Stimulated activated CD8-positive, alpha-beta memory T cell treated with anti-CD3 and anti-CD28 coated beads, Interleukin-4, amount 100 ng/mL, for 4 hours (primary cell): Measurements from ENCODE around the gene KIAA0232.
"Not testable (repeated sequence)": the region's sequence is repeated elsewhere in the genome, so short reads cannot be mapped to it uniquely, and the experiment has no call there.

Experiments
- DNase-seq, 2 donors: peaks; one replicate each; pipeline ENCODE4 v3.0.0-alpha.2; 2020; ENCODE audit warnings: low read depth in 2 of 2, low spot score in 1 of 2

KIAA0232 gene

DNA sequence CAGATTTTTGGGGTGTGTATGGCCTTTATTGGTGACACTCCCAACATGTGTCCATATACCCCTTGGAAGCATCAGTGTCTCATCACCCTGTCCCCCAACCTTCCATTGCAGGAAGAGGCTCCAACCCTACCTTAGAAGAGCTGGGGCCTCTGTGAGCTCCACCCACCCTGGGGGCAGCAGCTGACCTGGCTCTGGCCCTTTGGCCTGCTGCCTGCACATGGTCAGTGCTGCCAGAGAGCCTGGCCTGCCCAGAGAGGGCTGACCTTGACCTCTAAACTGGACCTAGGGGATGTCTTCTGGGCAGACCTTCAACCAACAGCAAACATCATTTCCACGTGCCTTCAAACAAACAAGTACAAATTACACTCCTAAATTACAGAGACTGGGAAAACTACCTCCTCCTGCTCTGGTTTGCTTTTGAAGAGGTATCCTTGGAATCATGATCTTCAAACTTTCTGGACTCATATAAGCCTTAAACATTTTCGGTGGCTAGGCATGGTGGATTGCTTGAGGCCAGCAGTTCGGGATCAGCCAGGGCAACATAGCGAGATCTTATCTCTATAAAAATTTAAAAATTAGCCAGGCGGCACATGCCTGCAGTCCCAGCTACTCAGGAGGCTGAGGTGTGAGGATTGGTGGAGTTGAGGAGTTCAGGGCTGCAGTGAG, 27.3 kb upstream of the KIAA0232 start:
- no peak for DNase-seq

DNA sequence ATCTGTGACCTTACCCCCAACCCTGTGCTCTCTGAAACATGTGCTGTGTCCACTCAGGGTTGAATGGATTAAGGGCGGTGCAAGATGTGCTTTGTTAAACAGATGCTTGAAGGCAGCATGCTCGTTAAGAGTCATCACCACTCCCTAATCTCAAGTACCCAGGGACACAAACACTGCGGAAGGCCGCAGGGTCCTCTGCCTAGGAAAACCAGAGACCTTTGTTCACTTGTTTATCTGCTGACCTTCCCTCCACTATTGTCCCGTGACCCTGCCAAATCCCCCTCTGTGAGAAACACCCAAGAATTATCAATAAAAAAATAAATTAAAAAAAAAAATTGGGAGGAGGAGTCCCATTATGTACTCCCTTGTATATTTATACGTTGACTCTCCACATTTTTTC, 26.2 kb upstream of the KIAA0232 start:
- not testable (repeated sequence) for DNase-seq

DNA sequence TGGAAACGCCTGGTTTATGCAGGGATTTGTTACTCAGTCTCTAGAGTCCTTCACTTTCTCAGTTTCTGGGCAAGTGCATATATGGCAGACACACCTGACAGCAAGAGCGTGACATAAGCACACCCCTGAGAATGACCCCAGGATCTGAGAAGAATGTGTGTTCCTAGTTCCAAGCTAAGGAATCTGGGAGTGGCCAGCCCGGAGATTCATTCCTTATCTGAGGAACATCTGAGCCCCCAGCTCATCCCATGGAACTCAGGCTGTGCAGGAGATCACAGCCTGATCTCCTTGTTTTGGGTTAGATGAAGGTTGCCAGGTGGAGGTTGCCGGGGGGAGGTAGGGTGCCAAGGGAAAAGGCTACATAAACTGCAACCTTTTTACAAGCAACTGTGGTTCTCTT, 23.8 kb upstream of the KIAA0232 start:
- no peak for DNase-seq

DNA sequence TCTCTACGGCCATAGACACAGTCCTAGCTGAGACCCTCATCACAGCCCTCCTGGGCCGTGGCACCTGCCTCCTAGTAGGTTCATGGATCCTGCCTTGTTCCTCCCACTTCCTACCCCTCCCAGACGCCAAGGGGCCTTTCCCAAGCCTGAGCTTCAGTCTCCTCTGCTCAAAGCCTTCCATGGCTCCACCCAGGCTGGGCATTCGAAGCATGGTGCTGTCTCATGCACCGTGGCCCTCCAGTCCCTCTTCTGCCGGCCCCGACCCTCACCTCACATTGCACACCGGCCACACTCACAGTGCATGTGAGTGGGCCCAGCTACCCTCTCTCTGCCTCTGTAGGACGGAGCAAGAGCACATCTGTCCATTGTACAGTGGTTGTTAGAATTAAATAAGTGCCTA, 21.7 kb upstream of the KIAA0232 start:
- DNase-seq, result no peak

GRCh38 chr4:6761649-6762615, 20.6 kb upstream of the KIAA0232 start:
- no peak for DNase-seq

- DNase-seq, result no peak
Observed at GRCh38 chr4:6763330-6763851, 19.1 kb upstream of the KIAA0232 start.

- DNase-seq, result no peak
Observed at GRCh38 chr4:6764976-6765620, 17.4 kb upstream of the KIAA0232 start.

DNA sequence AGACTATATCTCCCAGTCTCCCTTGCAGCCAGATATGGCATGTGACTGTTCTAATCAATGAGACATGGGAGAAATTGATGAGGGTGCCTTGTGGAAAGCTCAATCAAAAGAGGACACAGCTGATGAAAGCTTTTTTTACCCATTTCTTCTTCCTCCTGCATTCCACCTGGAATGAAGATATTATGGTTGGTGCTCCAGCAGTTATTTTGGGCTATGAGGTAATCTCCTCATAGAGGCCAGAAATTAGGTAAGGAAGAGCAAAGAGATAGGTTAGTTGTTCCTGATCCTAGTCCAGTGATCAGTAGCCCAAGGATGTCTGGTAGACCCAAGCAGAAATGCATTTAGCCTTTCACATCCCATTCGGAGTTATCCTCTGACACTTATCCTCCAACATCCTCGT, 16.8 kb upstream of the KIAA0232 start:
- no peak for DNase-seq

DNA sequence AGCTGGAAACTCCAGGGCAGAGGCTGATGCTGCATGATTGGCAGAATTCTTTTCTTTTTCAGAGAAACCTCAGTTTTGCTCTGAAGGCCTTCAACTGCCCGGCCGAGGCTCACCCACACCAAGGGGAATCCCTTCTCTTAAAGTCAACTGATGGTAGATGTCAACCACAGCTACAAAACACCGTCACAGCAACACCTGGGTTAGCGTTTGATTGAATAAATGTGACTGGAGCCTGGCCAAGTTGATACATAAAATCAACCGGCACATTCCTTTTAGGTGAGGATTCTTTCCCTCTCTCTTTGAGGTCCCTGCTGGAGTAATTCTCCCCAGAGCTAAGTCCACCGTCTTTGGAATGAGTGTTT, 15.2 kb upstream of the KIAA0232 start:
- DNase-seq, result no peak

DNA sequence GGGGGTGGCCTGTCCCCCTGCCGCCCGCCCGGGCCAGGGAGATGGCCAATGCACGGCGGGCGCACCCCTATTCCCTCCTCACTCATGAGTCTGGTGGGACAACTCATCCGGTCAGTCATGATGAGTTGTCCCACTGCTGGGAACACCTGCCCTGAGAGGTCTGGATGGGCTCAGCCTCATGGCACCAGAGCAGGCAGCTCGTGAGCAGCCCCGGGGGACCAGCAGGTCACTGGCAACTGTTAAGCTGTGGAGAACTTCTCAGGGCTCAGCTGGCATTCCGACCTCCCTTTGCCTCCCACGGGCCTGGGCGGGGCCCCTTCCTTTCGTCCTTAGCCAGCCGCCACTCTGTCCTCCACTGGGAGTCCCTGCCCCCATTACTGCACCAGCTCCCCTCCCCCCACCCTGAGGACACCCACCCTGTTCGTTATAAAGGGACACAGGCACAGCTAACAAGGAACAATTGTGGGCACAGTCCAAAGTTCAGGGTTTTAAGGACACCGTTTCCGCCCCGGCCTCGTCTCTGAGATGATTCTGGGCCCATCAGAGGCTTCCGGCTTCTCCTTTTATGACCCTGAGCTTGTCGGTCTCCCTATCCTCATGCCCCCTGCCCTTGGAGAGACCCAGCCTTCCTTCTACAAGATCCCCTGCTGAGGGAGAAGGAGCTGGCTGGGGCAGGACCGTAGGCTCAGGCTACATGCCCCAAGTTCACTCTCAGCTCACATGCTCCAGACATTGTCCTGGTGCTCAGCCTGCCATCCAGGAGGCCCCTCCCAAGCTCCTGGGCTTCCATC, 14.6 kb upstream of the KIAA0232 start:
- DNase-seq, result no peak

GRCh38 chr4:6768539-6768905, 14.0 kb upstream of the KIAA0232 start:
- no peak for DNase-seq

DNA sequence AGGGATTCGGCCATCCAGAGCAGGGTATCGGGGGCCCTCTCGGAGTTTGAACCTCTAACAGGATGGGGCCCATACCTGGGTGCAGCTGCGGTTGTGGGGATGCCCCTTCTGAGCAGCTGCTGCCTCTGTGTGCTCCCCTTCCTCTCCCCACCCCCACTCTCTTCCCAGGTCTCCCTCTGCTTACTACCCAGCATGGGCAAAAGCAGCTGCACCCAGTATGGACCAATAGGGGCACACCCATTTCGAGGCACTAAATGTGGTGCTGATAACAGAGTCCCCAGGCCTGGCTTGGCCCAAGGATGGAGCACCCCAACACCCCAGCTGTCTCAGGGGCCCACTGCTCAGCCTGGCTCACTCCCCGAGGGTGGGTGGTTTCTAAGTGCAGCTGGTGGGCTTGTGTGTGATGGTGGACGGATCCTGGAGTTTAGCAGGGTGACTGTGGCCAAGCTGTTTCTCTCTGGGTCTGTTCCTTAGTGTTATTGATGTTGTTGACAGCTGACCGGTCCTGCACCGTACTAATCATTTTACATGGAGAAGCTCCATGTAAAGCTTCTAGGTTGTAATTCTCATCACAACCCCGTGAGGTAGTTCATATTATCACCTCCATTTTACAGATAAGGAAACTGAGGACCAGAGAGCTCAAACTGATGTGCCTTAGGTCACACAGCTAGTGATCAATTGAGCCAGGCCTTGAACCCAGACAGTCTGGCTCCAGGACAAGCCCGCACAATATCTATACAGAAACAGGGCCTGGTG, 13.1 kb upstream of the KIAA0232 start:
- DNase-seq, result no peak

DNA sequence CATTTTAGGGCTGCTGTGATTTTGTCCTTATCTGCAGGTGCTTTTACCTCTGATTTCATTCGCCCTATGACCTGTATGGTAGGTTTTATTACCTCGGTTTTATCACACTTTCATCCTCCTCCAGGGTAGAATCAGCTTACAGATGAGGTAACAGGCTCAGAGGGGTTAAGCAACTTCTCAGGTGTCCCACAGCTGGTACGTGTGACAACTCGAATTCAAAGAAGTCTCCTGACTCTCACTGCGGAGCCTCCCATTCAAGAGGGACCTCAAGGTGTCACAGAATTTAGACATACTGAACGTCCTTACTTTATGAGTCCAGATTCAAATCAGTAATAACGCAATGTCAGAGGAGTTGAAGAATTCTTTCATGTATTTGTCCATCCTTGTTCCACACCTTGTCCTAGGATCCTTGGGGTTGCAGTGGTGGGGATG, 12.5 kb upstream of the KIAA0232 start:
- DNase-seq, result no peak

DNA sequence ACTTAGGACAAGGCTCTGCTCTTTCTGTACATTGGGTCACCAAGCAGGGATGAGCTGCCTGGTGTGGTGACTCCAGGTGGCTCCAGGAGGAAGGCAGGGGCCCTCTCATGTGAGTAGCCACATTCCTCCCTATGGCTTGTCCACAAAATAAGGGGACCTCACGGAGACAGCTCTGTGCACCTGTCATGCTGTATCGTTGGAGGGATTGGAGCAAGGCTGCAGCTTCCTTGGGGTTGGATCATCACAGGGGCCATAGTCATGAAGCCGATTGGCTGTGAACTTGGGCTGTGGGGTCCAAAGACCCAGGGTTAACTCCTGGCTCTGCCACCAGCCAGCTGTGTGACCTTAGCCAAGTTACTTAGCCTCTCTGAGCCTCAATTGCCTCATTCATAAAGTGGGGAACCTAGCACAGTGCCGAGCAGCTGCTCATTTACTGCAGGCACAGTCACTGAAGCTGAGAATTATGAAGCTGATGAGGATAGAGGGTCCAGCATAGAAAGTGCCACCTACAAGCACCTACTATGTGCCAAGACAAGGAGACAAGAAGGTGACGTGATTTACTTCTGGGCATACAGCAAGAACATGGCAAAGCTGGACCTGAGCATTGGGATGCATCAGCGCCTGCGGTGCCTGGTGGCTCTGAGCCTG, 11.8 kb upstream of the KIAA0232 start:
- no peak for DNase-seq

DNA sequence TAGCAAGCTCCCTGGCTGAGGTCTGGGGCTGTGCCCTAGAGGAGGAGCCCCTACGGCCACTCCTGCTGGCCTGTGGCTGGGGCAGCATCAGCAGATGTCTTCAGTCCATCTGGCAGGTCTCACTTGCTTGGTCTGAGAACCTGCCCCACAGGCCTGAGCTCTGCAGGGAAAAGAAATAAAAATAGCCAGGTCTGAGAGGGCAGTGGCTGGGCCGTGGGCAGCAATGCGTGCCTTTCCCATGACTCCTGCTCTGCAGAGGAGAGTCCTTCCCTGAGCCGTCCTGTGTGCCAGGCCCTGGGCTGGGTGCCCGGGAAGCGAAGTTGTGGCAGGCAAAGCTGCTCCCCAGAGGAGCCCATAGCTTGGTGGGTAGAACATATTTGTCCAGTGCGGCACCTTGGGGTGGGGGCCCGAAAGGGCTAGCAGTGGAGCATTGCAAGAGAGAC, 11.3 kb upstream of the KIAA0232 start:
- DNase-seq, result no peak

GRCh38 chr4:6772223-6772928, 10.2 kb upstream of the KIAA0232 start:
- no peak for DNase-seq

GRCh38 chr4:6773106-6773505, 9.4 kb upstream of the KIAA0232 start:
- no peak for DNase-seq

DNA sequence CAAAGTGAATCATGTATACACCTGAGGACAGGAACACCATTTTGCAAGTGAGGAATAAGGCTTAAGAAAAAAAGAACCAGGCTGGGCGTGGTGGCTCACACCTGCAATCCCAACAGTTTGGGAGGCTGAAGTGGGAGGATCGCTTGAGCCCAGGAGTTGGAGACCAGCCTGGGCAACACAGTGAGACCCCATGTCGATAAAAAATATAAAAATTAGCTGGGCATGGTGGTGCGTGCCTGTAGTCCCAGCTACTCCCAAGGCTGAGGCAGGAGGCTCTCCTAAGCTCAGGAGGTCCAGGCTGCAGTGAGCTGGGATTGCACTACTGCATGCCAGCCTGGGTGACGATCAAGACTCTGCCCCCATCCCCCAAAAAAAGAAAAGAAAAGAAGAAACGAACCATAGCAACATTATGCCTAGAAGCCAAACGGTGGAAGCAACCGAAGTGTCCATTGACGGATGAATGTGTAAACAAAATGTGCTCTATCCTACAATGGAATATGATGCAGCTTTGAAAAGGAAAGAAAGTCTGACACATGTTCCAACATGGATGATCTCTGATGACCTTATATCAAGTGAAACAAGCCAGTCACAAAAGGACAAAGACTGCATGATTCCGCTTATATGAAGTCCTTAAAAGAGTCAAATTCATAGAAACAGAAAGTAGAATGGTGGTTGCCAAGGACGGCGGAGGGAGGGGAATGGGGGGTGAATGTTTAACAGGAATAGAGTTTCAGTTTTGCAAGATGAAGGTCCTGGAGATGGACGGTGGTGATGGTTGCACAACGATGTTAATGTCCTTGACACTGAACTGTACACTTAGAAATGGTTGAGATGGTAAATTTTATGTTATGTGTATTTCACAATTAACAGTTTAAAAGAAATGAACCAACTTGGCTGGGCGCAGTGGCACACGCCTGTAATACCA, 8.6 kb upstream of the KIAA0232 start:
- no peak for DNase-seq
